Glomerular visceral epithelial cell (primary cell): ENCODE results near the gene C13orf46.

Source experiments
- DNase-seq: peaks from one replicate; pipeline ENCODE4 v3.0.0-alpha.2; 2016; ENCODE audit errors: extremely low spot score

The C13orf46 gene

DNA sequence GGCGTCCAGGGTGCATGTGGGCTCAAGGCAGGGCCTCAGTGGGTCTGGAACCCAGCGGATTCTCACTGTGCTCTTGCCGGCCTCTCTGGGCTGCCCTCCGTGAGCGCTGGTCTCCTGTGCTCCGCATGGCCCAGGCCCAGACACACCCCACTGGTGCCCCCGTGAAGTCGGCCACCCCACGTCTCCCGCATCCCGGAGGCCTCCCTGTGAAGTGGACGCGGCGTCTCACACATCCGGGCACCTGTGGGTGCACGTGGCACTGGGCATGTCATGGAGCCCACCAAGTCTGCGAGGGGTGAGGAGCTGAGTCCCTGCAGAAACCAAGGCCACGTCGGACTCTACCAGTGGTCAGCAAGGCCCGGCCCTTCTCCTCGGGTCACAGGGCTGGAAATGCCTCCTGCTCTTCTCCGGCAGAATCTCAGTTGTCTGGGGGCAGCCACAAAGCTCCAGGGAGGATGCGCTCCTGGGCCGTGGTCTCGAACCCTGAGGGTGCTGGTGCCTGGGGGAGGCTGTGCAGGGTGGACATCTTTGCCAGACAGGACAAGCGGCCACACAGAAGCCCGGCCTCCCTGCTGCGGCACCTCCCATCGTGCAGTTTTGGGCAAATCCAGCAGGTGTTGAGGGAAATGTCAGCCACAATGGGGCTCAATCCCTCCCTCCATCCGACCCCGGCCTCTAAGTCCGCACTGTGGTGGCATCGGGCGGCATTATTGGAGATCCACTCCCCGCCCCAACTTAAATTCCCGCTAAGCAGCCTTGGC, 2.2 kb downstream of the C13orf46 start:
- no peak for DNase-seq

GRCh38 chr13:113970810-113971470, 2.9 kb downstream of the C13orf46 start:
- DNase-seq: no peak

DNA sequence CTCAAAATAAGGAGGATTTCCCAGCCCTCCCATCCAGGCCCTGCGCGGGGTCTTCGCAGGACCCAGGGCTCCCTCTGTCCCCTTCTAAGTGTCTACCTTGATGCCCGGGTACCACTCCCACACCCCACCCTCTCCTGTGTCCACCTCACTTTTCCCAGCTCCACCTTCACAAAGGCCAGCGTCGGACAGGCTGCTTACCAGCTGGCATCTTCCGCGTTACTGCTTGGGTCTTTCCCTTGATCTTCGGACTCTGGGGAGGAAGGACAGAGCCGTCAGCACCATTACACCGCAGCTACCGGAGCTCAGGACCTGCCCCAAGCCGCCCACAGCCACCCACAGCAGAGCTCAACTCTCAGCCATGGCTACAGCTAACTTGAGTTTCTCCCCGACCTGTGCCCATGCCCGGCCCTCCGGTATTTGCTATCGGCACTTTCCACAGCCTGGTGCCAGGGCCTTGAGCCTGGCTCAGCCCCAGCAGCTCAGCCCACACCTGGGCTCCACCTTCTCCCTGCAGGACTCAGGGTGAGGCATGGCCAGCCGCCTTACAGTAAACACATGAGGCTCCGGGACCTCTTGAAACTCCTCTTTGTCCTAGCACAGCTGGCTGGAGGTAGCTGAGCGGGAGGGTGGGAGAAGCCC, 3.8 kb downstream of the C13orf46 start:
- no peak for DNase-seq

- DNase-seq: no peak
Measured at GRCh38 chr13:113969311-113969972, 4.4 kb downstream of the C13orf46 start.

DNA sequence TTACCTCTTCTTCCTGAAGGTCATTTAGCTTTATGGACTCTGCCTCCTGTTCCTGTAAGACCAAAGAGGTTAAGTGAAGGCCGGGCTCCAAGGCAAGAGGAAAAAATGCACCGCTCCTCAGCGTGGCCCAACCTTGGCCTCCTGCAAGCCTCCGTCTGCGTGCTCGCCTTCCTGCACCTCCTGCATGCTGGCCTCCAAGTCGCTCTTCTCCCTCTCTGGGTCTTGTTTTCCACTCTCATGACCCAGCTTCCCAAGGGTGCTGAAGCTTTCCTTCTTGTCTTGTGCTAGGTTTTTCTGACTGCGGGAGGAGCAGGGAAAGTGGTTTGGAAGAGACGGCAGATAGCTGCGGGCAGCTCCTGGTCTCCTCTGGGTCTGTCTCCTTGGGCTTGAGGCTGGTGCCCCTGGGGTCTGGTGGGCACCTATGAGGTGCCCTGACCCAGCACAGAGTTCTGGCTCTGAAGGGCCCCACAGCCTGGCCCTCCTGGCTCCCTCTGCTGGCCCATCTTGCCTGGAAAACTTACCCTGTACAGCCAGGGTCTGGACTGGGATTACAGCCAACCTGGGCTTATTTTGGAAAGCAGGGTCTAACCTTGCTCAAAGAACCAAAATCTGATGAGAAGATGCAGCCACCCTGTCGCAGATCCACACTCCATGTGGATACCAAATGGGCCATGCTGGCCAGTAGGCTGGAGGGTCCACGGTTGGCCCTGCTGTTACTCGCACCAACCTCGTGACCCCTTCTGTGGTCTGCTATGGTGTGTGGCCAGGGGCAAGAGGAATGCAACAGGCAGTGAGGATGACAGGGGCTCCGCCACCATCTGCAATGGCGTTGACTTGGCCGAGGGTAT, 5.2 kb downstream of the C13orf46 start:
- no peak for DNase-seq

DNA sequence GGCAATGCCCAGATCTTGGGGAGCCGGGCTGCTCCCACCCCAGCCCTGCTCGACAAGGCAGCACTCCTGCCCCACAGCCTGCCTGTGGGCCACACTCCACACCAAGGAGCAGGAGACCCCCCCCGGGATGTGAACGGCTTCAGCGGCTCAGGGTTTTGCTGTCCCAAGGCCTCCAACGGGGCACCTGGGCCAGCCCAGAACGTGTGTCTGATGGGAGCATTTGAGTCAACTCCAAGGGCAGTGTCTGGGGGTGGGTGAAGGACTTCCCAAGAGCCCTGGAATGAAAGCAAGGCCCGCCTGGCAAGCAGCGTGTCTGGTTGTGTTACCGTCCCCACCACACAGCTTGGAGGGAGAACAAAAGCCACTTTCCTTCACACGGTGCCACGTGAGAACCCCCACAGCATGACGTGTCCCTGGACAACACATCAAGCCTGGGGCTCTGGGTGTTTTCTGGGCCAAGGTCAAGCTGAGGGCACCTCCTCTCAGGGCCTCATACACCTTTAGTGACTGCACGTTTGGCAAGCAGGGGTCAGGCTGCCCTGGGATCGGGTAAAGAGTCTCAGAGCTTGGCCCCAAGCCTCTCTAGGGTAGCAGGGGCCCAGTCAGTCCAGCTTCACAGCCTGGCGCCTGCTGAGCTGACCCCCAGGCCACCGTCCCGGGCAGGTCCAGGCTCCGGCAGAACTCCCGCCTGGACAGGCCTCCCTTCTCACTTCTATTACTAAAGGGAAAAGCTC, 6.0 kb downstream of the C13orf46 start:
- no peak for DNase-seq

DNA sequence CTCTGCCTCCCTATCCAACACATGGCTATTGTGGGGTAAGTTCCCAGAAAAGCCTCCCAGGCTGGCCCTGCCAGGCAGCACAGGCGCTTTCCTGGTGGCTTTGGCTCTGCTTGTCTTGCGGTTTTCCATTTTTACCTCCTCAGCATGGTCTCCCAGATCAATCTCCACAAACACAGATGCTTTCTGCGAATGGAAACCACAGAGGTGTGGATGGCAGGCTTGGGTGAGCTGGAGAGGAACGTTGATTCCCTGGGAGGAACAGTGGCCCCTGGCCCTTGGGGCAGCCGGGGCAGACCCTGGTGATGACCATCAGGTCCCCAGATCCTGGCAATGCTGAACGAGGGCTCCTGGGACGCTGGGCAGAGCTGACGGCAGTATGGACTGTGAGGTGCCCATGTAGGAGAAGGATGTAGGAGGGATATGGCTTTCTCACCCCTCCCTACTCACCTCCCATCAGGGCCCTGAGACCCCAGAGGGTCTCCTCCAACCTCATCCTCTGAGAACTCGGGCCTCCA, 6.6 kb downstream of the C13orf46 start:
- no peak for DNase-seq

- DNase-seq: no peak
Measured at GRCh38 chr13:113965968-113966884, 7.7 kb downstream of the C13orf46 start.

- DNase-seq: no peak
Measured at GRCh38 chr13:113965383-113965874, 8.4 kb downstream of the C13orf46 start.

DNA sequence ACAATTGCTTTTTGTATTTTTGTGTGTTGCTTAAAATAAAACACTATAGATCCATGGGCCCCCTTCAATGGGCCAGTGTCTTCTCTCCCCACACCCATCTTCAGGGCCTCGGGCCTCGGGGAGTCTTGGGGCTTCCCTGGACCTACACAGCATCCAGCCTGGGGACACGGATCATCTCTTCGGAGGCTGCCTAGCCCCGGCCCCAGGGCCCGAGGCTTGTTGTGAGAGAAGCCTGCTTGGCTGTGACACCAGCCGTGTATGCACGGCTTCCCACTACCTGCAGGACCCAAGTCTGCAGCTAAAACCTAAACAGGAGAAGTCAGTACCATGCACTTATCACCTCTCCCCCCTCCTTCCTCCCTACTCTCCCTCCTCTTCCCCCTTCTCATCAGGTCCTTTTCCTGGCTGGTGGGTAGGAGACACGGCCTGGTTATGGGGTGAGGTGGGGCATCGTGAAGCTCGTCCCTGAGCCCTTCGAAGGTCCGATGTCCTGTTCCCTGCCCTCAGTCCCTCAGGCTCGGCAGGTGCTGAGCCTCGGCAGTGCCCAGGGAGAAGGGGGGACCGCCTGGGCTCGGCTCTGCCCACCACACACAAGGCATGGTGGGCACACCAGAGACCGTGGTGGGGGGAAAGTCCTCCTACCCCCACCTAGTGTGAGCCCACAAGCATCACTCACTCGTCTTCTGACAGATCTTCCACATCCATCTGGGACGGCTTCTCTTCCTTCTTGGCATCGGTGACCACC, 9.5 kb downstream of the C13orf46 start:
- no peak for DNase-seq

GRCh38 chr13:113963376-113963775, 10.5 kb downstream of the C13orf46 start:
- DNase-seq: no peak

- DNase-seq: no peak
Measured at GRCh38 chr13:113962975-113963374, 10.9 kb downstream of the C13orf46 start.

DNA sequence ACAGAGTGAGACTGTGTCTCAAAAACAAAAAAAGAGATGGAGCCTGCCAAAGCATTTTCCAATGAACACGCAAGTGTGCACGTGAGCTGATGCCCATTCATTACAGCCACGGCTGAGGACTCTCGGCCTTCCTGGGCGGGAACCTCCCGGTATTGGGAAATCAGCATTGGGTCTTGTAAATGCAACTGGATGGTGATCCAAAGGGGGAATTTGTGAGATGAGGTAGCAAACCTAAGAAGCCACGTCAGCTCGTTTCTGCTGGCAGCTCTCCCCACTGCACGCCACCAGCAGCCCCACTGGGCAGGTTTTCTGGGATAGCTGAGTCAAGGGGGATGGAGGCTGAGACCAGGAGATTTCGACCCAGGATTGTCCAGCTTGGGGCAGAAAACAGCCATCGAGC, 11.5 kb downstream of the C13orf46 start:
- DNase-seq: no peak

GRCh38 chr13:113960276-113960948, 13.5 kb downstream of the C13orf46 start:
- DNase-seq: no peak

DNA sequence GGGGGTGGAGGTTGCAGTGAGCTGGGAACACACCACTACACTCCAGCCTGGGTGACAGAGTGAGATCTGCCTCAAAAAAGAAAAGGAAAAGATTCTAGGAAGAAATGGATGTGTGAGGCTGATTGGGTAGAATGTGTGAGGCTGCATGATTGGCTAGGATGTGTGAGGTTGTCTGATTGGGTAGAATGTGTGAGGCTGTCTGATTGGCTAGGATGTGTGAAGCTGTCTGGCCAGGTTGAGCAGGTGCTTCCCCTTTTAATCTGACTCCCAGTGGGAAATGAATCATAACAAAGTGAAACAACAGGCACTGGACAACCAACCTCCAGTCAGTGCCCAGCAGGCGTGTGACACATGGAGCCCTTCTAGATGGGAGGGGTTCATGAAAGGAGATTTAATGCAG, 14.7 kb downstream of the C13orf46 start:
- no peak for DNase-seq

DNA sequence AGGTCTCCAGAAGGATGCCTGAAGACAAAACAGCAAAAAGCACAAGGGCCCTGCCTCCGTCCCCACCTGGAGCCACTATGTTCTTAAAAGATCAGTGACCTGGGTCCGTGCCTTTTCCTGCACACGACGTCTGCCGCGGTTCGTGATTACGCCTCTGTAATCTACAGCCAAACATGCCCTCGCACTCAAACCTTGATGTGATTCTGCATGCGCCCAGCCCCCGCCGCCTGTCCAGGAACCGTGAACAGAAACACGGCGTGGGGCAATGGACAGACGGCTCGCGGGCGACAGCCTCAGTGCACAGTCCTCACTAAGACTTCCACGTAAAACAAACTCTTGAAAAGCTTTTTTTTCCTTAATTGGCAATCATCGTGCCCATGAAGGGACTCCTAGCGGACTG, 15.5 kb downstream of the C13orf46 start:
- DNase-seq: no peak

DNA sequence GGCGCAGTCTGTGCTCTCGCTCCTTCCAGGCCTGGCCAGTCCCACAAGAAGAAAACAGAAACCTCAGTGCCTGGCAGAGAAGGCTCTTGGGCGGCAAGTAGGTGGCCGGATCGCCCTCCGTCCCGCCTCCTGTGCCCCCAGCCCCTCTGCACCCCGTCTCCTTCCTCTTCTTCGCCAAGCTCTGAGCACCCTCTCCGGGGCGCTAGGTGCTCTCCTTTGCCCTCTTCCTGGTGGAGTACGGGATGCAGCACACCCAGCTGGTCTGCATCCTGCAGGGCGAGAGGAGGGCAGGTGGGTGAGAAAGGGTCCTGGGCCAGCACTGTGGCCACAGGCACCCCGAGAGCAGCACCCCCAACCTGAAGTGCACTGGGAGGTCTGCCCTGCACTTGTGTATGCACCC, 17.3 kb downstream of the C13orf46 start:
- DNase-seq: no peak

- no peak for DNase-seq
Measured at GRCh38 chr13:113955691-113956090, 18.2 kb downstream of the C13orf46 start.
